GM21528 (cell line): ENCODE measurements around the gene NDUFS6.
"Not testable (repeated sequence)": the region's sequence is repeated elsewhere in the genome, so short reads cannot be mapped to it uniquely, and the experiment has no call there.

Experiments used
- ATAC-seq: cut with Tn5 transposase; IDR thresholded peaks from one replicate; pipeline ENCODE4 v1.9.1; 2021; ENCODE audit warnings: mild to moderate bottlenecking, moderate library complexity; ENCODE audit not compliant: unreplicated experiment, low FRiP score

NDUFS6 gene

GRCh38 chr5:1827886-1828397 lies 26.7 kb downstream of the NDUFS6 start:
- ATAC-seq = no peak

DNA sequence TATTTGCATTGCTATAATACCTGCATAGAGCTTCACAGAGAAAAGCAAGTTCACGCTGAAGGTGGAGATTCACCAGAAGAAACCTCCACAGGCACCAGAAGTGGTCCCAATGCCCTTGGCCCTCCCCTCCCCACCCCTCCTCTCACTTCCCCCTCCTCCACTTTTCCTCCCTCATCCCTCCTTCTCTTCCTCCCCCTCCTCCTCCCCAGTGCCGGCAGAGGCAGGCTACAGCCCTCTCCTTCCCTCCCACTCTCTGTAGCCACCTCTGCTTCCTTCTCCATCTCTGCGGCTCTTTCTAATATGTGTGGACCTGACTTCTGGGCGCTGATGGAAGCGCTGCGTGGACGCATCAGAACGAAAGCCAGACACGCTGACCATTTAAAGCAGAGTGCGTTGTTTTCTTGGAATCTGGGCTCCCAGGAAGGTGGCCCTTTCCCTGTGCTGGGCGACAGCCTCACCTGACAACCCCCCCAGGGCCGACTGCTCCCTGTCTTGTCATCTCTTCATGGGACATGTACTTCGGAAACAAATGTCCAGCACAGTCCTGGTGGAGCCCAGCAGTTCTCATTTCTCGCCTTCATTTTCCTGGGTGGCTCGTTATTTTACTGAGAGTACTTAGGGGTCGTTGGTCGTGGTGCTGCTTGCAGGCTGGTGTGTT lies 29.5 kb downstream of the NDUFS6 start:
- ATAC-seq = no peak

DNA sequence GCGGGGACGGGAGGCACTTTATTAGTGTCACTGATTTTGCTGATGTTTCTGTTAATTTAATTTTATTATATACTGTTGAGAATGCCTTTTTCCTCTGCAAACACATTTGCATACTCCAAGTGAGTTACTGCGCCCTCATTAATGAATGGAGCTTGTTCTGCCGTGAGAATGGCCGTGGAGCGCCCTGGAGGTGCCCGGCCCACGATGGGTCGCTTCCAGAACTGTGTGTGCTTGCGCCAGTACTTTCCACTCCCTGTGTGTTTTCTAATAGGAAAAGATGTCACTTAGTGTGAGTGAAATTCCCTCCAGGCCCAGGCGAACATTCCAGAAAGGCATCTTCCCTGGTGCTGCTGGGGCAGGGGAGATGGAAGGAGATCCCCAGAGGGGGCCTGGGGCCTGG lies 30.1 kb downstream of the NDUFS6 start:
- ATAC-seq = no peak

- no peak for ATAC-seq
Observed at GRCh38 chr5:1831677-1832313, 30.6 kb downstream of the NDUFS6 start.

DNA sequence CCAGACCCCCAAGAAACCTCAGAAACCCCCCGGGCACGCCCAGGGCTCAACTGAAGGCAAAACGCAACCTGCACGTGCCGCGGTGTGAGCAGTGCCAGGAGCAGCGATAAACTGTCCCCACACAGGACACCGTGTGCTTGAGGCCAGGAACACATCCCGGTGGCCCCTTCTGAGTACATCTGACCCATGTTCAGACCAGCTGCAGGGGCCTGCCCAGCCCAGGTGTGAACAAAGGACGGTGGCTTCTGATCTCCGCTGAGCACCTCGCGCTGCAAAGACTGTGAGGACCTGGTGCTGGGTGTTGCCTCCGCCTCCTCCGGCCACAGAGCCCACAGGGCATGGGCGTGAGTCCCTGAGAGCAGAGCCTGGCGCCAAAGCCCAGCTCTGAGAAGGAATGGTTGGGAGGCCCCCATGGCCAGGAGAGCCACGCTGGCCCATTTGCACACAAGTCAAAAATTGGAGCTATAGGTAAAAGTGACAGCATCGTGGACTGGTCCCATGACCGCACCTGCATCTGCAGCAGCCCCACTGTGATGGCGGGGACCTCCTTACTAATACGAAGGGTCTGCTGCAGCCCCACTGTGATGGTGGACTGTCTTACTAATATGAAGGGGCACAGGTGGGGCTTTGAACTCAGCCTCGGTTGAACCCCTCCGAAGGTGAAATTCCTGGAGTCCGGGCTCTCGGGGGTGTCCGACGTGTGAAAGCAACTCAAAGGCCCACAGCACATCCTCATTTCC lies 31.5 kb downstream of the NDUFS6 start:
- ATAC-seq = no peak

DNA sequence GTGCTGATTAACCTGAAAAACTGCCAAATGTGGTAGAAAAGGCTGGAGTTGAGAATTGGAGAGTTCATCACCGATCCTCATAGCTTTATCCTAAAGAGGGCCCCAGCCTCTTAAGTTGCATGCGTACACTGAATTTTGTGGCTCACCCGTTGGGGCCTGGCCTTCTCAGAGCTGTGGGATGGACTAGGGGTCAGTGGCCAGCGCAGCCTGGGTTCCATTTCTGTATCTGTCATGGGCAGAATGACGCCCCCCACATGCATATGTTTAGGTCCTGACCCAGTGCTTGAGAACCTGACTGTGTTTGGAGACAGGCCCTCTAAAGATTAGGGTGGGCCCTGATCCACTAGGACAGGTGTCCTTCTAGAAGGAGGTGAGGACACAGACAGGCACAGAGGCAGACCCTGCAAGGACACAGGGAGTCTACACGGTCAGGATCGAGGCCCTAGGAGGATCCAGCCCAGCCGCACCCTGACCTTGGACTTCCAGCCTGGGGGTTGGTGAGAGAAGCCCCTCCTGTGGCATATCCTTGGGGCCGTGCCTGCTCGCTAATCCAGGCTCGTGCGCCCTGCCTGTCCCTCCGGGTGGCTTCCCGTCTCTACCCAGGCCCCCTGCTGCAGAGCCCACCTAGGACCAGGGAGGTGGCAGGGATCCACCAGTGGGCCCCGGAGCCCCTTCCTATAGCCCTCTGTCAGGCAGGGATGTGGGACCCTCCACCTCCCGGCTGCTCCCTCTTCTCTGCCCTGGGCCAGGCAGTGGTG lies 32.2 kb downstream of the NDUFS6 start:
- no peak for ATAC-seq

DNA sequence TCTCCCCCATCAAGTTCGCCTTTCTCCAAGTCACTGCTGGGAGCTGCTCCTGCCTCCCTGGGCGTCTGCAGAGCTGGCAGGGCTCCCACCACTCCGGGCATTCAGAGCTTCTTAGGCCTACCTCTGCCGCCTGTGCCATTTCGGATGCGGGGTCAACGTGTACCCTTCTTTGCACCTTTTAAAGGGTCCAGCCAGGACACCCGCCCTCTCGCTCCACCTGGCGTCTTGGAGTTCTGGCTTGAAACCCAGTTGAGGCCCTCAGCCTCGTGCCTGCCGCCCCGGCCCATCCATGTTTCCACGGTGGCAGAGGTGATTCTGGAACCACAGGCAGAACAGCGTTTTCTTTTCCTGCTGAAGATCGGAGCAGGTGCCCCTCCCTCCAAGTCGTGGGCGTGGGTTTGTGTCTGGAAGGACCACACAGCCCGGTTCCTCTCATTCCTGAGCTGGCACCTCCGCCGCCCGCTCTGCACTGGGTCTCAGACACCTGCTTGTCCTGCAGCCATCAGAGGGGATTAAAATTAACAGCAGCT lies 32.9 kb downstream of the NDUFS6 start:
- ATAC-seq = no peak

DNA sequence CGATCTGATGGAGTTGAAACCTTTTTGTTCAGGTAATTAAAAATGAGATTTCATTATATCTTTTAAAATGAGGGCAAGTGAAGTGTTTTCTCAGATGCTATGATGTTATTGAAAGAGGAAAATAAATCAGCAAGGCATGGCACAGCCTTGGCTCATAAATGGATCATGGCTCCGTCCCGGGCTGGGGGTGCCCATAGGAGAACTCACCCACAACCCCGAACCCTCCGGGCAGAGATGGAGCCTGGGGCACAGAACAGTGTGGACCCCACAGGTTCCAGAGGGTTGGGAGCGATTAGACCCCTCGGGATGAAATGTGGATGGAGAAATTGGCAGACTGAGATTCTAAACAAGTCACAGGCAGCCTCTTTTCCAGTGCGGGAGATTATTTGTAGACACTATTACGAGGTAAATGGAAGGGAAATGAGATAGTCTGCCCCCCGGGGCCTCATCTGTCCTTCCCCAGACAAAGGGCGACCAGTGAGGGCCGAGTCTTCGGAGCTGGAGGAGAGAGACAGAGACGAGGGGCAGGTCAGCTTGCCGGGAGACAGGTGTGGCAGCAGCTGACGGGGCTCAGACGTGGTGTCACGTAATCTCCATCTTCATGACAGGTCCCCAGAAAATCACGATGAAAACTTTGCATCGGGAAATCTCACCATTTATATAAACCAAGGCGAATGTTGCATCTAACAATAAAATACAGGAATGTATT lies 33.7 kb downstream of the NDUFS6 start:
- no peak for ATAC-seq

DNA sequence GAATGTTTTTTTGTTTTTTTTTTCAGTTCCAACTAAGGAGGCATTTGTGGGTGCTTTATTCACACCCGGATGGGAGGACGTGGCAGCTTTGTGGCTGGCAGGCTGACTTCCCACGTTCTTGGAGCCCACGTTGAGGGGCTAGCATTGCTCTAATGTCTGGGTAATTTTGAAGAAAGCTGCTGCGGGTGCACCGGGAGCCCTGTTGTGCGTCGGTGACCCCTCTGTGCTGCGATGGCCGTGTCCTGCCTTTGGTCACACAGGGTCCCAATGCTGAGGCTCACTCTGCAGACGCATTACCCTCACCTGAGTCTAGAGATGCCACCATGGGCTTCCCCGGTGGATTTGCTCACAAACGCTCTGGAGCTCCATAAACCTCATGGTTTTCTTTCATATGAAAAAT lies 34.2 kb downstream of the NDUFS6 start:
- no peak for ATAC-seq

- ATAC-seq = no peak
Observed at GRCh38 chr5:1836176-1836890, 35.1 kb downstream of the NDUFS6 start.

DNA sequence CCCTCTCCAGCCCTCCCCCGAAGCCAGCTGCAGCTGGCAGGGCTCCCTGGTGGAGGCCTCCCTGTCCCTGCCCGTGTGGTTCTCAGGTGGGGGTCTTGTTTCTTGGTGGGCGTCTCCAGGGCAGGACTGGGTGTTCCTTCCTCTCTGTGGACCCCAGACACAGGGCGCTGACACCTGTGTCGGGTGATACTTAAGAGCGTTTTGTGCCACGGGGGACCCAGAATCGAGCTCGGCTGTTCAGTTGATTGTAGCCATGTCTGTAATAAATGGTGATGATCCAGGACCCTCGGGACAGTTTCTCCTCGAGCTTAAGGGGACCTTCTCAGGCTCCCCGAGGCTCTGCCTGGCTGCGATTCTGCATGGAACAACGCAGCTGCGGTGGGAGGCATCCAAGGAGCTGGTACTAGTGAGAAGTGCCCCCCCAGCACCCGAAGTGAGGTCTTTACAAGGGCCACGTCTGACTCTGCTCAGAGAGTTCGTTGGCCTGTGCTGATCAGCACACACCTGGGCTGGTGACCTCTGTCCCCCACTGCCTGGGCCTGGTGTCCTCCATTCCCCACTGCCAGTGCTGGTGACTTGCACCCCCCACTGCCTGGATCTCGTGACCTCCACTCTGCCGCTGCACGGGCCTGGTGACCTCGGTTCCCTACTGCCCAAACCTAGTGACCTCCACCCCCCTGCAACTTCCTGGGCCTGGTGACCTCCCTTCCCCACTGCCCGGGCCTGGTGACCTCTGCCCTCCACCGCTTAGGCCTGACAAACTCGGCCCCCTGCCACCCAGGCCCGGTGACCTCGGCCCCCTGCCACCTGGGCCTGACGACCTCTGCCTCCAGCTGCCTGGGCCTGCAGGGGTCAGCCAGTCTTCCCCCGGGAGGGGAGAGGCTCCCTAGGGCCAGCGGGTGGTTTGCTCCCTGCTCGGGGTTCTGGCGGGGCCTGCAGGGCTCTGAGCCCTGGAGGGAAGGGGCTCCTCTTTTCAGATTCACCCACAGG lies 36.0 kb downstream of the NDUFS6 start:
- no peak for ATAC-seq

DNA sequence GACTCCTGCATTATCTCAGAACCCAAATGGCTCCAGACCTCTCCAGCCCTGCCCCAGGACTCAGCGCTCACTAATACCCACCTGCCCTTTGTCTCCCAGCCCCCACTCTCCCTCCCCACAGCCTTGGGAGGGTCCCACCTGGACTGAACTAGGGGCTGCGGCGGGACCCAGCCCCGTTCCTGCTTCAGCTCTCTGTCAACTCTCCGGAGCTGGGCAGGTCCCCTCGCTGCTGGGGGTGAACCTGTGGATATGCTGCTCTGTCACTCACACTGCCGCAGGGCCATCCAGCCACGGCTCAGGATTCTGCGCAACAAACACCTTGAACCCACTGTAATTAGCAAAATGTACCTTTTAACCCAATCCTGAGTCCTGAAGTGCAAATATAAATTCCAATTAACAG lies 36.8 kb downstream of the NDUFS6 start:
- ATAC-seq = no peak

DNA sequence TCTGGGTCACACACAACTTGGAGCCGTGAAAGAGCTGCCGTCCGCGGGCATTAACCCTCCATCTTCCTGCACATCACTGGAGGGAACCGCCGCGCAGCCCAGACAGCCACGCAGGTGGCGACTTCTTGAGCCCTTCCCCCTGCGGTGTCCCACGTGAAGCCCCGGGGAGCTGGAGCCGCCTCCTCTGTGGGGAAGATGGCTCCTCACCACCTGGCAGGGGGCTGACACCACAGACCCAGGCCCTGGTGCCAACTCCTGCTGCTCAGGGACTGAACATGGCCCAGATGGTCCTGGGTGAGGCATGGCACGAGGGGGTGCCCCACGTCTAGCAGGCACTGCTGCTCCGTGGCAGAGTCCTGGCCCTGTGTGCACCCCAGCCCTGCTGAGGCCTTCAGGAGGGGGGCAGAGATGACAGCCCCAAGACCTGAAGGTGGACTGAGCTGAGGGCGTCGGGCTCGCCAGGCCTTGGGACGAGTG lies 38.9 kb downstream of the NDUFS6 start:
- ATAC-seq = no peak

- ATAC-seq = no peak
Observed at GRCh38 chr5:1840741-1841521, 39.7 kb downstream of the NDUFS6 start.

DNA sequence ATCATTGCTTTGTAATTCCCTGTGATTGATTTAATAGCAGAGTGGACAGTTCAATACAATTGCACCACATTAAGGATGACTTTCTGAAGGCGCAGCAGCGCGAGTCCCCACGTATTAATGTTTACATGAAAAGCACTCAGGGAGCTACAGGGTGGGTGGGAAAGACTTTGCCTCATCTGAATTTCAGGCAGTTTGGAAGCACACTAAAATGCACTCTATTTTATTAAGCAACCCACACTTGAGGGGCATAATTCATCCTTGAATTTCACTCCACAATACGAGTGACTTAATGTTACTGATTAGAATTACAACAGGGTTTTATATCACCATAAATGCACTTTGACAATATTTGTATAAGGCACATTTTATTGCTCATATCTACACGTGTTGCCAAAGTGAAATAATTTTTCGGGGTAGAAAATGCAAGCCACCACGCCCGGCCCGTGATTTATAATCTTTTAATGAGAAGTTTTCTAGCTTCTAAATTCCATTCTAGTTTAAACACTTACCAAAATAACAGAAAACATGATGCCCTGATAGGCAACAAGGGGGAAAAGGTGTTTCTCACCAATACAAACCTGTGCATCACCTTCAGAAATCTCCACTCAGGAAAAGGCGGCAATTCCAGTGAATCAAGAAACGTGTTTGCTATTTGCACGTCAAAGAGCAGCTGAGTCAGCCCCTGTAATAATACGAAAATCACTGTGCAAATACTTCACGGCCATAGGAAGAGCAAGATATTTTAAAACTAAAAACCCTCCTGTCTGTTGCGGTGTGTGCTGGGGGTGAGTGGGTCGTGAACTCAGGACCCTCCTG lies 41.0 kb downstream of the NDUFS6 start:
- no peak for ATAC-seq

DNA sequence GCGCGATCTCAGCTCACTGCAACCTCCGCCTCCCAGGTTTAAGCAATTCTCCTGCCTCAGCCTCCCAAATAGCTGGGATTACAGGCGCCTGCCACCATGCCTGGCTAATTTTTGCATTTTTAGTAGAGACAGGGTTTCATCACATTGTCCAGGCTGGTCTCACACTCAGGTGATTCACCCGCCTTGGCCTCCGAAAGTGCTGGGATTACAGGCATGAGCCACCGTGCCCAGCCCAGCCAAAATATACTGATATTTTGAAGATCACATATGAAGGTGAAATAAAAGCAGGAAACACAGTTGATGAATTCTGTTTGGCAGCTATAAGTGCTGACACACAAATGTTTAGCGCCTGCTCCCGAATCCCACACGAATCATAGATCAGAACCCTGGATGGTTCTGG lies 42.6 kb downstream of the NDUFS6 start:
- ATAC-seq = not testable (repeated sequence)
